CD4-positive, alpha-beta T cell treated with Interleukin-1 beta for 1 hour (primary cell): Measurements from ENCODE around the gene CD72.
A peak's percentile ranks its signal among the peaks of the same experiment; 100 is the strongest.
"Not testable (repeated sequence)": the region's sequence is repeated elsewhere in the genome, so short reads cannot be mapped to it uniquely, and the experiment has no call there.

Experiments
- DNase-seq, 2 donors: peaks; one replicate each; pipeline ENCODE4 v3.0.0-alpha.2; 2020 to 2022

Gene CD72

GRCh38 chr9:35649431-35650340 lies 31.5 kb upstream of the CD72 start:
- DNase-seq: peak in 1 of 2 donors; percentile 50

- peak; percentile 91 to 92 for DNase-seq
Measured at GRCh38 chr9:35646533-35647265, 28.5 kb upstream of the CD72 start.

GRCh38 chr9:35646153-35646532 lies 27.9 kb upstream of the CD72 start:
- DNase-seq: no peak

DNA sequence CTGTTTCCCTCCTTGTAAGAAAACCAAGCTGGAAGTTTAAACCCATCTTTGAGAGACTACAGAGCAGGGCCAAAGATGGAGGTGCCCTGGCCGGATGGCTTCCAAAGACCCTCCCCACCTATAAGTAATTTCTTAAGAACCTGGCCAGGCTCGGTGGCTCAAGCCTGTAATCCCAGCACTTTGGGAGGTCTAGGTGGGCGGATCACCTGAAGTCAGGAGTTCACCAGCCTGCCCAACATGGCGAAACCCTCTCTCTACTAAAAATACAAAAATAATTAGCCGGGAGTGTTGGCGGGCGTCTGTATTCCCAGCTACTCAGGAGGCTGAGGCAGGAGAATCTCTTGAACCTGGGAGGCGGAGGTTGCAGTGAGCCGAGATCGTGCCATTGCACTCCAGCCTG lies 27.5 kb upstream of the CD72 start:
- not testable (repeated sequence) for DNase-seq

DNA sequence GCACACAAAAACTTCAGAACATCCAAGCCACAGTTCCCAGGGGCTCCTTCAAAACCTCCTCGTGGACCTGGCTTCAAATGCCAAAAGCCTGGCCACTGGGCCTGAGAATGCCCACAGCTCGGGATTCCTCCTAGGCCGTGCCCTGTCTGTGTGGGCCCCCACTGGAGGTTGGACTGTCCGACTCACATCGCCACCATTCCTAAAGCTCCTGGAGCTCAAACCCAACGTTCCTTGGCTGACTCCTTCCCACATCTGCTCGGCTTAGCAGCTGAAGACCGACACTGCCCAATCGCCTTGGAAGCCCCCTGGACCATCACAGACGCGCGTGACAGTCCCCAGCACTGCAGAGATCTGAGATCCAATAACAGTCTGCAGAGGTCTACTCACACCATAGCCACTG lies 24.8 kb upstream of the CD72 start:
- DNase-seq: no peak

DNA sequence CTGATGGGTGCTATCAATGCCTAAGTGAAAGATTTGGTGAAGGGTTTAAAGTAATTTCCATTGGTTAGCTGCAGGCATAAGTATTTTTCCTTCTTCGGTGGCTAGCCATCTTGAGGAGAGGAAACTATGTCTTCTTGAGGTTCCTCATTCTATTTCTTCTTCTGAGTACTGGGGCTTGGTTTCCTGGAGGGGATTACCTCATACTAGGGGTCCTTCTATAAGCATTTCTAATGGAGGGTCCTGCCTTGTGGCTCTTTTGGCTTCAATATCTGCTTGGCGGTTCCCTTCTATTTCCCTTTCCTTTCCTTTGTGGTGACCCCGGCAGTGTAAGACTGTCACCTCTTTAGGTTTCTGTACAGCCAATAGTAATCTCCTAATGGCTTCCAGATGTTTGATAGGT lies 23.3 kb upstream of the CD72 start:
- DNase-seq: not testable (repeated sequence)

GRCh38 chr9:35640431-35640830 lies 22.2 kb upstream of the CD72 start:
- DNase-seq: not testable (repeated sequence)

GRCh38 chr9:35639631-35640030 lies 21.4 kb upstream of the CD72 start:
- DNase-seq: no peak

DNA sequence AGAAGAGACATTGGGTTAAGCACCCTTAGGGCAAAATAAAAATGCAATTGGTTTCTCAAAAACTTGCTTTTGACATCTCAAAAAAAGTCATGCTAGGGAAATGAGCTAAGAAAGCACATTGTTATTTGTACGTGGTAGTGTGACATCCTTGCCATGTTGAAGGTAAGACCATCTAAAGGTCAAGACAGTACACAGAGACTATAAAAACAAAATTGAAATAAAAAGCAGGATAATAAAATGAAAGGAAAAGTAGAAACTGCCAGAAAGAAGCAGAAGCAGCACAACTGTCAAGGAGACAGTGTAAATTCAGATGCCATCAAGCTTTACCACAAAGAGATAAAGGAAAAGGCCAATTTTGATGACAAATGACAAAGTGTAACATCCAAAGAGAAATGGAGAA lies 21.0 kb upstream of the CD72 start:
- not testable (repeated sequence) for DNase-seq

DNA sequence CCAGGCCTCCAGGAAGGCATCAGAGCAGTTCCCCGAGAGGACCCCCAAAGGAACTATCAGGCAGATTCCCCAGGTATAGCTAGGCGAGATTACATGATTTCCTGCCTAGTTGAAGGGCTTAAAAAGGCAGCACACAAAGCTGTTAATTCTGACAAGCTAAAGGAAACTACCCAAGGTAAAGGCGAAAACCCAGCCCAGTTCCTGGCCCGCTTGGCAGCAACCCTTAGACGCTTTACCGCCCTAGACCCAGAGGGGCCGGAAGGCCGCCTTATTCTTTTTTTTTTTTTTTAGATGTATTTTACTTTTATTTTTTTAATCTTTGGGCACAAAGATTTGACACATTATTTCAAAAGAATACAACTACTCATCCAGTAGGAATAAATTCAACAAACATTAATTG lies 20.5 kb upstream of the CD72 start:
- DNase-seq: peak; percentile 53 to 59

DNA sequence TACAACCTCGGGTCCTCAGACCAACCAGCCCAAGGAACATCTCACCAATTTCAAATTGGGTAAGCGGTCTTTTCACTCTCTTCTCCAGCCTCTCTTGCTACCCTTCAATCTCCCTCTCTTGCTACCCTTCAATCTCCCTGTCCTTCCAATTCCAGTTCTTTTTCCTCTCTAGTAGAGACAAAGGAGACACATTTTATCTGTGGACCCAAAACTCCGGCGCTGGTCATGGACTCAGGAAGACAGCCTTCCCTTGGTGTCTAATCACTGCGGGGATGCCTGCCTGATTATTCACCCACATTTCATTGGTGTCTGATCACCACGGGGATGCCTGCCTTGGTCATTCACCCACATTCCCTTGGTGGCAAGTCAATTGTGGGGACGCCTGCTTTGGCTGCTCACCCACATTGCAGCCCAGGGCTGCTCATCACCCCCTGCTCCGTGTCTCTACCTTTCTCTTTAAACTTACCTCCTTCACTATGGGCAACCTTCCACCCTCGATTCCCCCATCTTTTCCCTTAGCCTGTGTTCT lies 19.3 kb upstream of the CD72 start:
- not testable (repeated sequence) for DNase-seq

GRCh38 chr9:35636877-35637246 lies 18.6 kb upstream of the CD72 start:
- DNase-seq: not testable (repeated sequence)

DNA sequence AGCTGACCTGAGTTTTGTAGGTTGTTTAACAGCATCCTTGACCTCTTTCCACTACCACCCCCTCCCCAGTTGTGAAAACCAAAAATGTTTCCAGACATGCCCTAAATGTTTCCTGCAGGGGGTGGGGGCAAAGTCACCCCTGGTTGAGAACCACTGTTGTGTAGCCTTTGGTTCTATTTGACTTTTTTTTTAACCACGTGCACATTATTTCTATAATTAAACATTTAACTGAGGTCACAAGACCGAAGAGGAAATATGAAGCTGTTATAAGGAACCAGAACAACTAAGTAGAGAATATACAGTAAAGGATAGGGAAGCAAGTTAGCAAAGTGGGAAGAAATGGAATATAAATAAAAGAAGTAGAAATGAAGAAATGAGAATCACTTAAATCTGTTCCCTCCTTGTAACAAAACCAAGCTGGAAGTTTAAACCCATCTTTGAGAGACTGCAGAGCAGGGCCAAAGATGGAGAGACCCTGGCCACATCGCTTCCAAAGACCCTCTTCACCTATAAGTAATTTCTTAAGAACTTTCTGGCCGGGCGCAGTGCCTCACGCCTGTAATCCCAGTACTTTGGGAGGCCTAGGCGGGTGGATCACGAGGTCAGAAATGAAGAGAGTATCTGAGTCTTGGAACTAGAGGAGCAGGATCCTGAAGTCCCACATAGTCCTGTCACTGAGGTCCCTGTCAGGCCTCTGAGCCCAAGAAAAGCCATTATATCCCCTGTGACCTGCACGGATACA lies 18.1 kb upstream of the CD72 start:
- peak in 1 of 2 donors; percentile 27 for DNase-seq

DNA sequence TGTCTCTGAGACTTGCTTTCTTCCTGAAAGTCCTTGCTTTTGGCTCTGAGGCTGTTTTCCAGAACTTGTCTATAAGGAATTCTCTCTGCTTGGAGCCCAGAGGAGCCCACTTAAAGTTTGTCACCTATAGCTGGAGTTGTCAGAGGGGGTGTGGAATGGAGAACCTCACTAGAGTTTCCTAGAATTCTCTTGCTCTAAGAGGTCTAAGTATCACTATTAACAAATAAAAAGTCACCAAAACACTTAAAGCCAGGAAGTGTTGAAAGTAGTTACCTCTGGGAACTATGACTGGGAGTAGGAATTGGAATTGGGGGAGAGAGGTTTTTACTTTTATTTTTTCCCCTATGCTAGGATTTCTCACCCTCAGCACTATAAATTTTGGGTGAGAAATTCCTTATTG lies 17.5 kb upstream of the CD72 start:
- no peak for DNase-seq

DNA sequence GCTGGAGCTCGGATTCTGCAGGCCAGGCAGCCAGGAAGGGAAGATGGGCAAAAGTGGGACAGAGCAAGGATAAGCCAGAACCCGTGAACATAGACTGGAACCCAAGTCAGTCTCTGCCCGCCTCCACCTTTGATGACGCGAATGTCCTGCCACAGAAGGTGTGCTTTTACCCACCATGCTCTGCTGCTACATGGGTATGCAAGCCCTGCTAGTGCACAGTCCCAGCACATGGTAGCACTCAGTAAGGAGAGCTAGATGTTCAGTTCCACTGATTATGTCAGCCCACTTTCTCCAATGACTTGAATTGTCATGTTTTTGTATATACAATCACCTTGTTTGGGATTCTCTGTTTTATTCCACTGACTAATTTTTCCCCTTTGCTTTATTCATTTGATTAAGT lies 11.4 kb upstream of the CD72 start:
- DNase-seq: no peak

DNA sequence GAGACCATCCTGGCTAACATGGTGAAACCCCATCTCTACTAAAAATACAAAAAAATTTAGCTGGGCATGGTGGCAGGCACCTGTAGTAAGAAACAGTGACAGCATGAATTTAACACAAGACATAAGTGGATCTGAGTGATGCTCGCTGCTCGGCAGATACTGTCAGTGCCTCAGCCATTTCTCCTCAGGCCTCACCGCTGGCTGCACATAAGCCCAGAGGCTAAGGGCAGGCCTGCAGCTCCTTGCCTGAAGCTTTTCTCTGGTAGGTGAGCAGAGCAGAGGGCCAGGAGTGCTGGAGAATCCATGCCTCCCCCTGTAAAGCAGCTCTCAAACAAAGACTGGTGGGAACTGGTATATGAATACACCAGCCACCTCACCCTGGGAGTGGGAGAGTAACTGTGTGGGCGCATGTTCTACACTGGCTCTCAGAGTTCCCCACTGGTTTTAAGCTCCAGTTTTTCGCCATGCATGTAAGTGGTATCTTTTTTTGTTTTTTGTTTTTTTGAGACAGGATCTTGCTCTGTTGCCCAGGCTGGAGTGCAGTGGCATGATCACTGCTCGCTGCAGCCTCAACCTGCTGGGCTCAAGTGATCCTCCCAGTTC lies 10.3 kb upstream of the CD72 start:
- no peak for DNase-seq

DNA sequence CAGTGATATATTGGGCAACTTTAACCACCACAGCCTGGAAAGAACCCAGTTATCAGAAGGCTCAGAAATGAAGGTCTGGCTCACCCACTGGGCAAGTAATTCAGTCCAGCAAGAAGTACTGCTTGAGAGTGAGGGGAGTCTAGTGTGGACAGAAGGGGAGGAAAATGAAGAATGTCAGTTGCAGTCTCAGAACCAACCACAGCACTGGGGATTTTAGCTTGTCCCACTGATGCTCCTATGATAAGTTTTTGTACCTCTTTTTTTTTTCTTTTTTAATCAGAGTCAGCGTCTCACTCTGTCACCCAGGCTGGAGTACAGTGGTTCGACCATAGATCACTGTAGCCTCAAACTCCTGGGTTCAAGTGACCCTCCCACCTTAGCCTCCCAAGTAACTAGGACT lies 9.4 kb upstream of the CD72 start:
- no peak for DNase-seq

- DNase-seq: peak in 1 of 2 donors; percentile 64
Measured at GRCh38 chr9:35619800-35620158, 1.6 kb upstream of the CD72 start.

DNA sequence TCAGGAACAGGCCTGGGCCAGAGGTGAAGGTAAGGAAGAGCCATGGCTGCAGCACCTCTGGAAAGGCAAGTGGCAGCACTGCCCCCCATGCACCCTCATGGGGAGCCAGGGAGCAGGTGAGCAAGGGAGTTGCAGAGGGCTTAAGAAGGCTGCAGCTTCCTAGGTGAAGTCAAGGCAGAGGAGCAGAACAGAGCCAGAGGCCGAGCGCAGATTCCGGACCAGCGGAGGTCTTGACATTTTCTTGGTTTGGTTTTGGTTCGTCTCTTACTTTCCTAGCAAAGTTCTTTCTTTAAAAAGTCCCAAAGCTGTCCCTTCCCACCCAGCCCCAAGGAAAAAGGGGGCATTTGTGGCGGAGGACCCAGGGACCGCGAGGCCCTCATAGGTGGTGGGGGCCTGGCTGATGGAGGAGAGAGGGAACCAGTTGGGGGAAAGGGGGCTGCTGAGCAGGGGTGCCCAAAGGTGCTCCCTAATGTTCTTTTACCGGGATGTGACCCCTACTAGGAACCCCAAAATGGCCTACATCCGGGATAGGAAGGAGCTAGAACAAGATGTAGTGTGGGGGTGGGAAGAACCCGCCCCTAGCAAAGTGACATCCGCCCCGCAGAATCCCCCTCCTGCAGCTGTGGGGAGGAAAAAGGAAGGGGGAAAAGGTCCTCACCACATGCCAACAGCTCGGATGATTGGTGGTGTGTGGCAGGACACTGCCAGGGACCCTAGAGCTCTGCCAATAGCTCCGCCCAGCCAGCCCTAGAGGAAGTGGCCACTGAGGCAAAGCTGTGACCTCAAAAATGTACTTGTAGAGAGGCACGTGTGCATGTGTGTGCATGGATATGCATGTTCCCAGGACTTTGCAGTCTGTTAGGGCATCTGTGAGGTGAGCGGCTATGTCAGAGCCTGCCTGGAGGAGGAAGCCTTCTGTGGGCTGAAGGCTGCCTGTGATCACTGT lies 914 bp upstream of the CD72 start:
- peak; percentile 65 to 75 for DNase-seq

DNA sequence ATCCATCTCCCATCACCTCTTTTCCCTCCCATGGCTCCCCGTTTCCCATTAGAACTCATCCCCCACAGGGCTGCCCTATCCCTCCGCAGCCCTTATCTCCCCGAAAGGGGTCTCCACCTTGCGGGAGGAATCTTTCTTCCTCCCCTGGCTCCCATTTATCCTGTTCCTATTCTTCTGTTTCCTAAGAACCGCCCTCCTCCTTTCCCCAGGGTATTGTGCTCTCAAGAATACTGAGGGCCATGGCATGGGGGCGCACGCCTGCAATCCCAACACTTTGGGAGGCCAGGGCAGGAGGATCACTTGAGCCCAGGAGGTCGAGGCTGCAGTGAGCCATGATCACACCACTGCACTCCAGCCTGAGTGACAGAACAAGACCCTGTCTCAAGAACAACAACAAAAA lies 665 bp downstream of the CD72 start:
- no peak for DNase-seq

GRCh38 chr9:35616681-35617459 lies 1.3 kb downstream of the CD72 start:
- peak; percentile 82 to 88 for DNase-seq
